Measurements from ENCODE around the gene PCSK4.

PCSK4 gene

DNA sequence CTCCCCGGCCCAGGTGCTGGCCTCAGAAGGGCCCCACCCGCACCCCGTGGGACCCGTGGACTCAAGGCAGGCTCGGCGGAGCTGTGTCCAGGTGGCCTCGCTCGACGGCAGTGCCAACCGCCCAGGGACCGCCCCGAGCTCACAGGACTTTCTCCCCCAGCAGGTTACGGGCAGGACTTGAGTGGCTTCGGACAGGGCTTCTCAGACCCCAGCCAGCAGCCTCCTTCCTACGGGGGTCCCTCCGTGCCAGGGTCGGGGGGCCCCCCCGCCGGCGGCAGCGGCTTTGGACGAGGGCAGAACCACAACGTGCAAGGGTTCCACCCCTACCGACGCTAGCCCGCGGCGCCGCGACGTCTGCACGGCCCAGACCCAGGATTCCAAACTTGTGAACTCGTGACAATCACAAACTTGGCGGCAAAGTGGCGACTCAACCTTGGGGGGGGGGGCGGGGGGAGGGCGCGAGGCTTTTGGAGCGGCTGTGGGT, 55.5 kb downstream of the PCSK4 start:
- DNase-seq (ENCODE audit: low read depth) = no peak
- TF ChIP-seq, protein P1, sequence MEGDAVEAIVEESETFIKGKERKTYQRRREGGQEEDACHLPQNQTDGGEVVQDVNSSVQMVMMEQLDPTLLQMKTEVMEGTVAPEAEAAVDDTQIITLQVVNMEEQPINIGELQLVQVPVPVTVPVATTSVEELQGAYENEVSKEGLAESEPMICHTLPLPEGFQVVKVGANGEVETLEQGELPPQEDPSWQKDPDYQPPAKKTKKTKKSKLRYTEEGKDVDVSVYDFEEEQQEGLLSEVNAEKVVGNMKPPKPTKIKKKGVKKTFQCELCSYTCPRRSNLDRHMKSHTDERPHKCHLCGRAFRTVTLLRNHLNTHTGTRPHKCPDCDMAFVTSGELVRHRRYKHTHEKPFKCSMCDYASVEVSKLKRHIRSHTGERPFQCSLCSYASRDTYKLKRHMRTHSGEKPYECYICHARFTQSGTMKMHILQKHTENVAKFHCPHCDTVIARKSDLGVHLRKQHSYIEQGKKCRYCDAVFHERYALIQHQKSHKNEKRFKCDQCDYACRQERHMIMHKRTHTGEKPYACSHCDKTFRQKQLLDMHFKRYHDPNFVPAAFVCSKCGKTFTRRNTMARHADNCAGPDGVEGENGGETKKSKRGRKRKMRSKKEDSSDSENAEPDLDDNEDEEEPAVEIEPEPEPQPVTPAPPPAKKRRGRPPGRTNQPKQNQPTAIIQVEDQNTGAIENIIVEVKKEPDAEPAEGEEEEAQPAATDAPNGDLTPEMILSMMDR (conservative IDR thresholded peaks at IDR 0.05; ENCODE audit: low read depth, low read length) = no peak
- H3K4me3 ChIP-seq (ENCODE audit: low read depth, low read length) = no peak overlapping the region

GRCh38 chr19:1434040-1434366, 56.1 kb downstream of the PCSK4 start:
- DNase-seq (ENCODE audit: low read depth) = no peak
- TF ChIP-seq, protein P1 (conservative IDR thresholded peaks at IDR 0.05; ENCODE audit: low read depth, low read length) = no peak
- H3K4me3 ChIP-seq (ENCODE audit: low read depth, low read length) = no peak overlapping the region

DNA sequence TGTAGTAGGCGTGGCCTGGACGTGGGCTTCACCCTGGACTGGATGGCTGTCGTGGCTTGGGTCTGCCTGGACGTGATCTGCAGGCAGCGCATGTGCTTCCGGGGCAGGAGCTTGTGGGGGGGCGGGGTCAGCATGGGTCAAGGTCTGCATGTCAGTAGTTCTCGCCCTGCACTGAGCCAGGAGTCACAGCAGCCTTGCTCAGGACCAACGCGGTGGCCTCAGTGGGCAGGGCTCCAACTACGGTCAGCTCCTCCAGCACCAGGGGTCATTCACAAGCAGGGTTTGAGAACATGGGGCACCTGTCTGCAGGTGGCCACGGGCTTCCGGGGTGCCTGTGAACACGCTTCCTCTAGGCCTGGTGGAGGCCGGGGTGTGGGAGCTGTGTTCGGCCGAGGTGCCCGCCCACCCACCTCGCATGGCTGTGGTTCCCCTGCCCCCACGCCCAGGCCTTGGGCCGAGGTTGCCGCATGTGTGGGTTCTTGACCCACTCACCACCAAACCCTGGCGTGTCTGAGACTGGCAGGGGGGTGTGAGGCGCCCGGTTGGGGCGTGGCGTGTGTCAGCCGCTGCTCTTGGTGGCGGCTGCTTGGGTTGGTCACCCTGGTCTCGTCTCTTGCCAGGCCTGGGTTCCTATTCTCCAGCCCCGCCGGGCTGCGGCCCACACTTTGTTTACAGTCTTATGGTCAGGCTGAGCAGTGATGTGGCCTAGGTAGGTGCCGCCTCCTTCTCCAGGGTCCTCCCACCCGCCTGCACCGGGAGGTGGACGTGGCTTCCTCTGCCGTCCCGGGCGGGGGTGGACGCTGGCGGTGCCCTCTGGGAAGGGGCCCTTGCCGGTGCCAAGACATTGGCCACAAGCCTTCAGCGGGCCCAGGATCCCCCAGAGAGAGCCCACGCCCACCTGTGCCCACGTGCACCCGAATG, 56.8 kb downstream of the PCSK4 start:
- H3K4me3 ChIP-seq (ENCODE audit: low read depth, low read length) = no peak overlapping the region
- TF ChIP-seq, protein P1 (conservative IDR thresholded peaks at IDR 0.05; ENCODE audit: low read depth, low read length) = no peak
- no peak for DNase-seq (ENCODE audit: low read depth)

GRCh38 chr19:1432507-1432887, 57.7 kb downstream of the PCSK4 start:
- TF ChIP-seq, protein P1 (conservative IDR thresholded peaks at IDR 0.05; ENCODE audit: low read depth, low read length) = no peak
- no peak for DNase-seq (ENCODE audit: low read depth)

DNA sequence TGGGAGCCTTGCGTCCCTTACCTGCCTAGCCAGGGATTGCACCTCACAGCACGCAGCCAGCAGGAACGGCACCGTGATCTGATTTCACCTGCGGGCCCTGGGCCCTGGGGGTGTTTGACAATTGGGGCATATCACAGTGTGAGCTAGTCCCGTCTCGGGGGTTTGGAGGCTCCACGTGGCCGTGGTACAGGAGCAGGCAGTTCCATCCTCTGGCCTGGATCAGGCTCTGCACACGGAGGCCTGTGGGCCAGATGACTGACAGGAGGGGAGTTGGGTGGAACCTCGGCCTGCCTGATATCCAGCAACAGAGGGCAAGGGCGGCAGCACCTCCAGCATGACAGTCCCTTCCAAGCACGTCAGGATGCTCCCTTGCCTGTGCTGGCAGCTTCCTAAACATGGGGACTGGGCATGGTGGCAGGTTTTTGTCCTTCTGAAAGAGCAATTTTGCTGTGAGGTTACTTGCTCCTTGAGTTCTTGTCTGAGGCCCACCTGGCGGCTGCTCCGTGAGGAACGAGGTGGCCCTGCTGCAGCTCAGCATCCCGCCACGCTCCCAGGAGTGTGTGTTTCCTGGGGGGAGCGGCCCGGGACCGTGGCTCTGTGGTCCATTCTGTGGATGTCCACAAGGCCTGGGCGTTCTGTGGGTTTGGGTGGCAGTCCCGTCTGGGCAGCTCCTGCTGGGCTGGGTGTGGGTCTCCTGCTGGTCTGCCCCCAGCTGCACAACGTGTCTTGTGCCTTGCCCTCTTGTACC, 58.2 kb downstream of the PCSK4 start:
- H3K4me3 ChIP-seq (ENCODE audit: low read depth, low read length) = no peak overlapping the region

More at GRCh38 chr19:1432507-1432887, 57.7 kb downstream of the PCSK4 start:
- no peak overlapping the region for H3K4me3 ChIP-seq (ENCODE audit: low read depth, low read length)

More for the DNA sequence above, 58.2 kb downstream of the PCSK4 start:
- TF ChIP-seq, protein P1 (conservative IDR thresholded peaks at IDR 0.05; ENCODE audit: low read depth, low read length) = no peak
- no peak for DNase-seq (ENCODE audit: low read depth)

Data from choroid plexus epithelial cell (primary cell).